HCT116 (cell line): ENCODE results near the gene TAF6. TPM values are rescaled to one million over a fixed set of nuclear protein-coding genes. Genes with fewer than 3 reads are reported as not detected.

ENCODE experiments used
- ATAC-seq: fragments of 200-7000 bp; cut with Tn5 transposase; 2 replicates; pipeline ENCODE4 v1.9.1; 2020; ENCODE audit warnings: mild to moderate bottlenecking, moderate library complexity
- BruUV-seq: library from RNA; stranded (reverse); fragments of 400-500 nt; replicated peaks from 2 replicates; lab custom pipeline; 2021; lab: Mats Ljungman, UMichigan
- CTCF ChIA-PET: fragments of 300-600 bp; sonication (Branson Sonifier 250); formaldehyde crosslinking; loops from one replicate; lab custom pipeline; 2021; ENCODE audit warnings: antibody characterized with exemption; lab: Charles Lee
- POLR2A ChIA-PET: fragments of 300-600, 350-600 bp; sonication (Branson Sonifier 250); formaldehyde crosslinking; loops from one replicate; lab custom pipeline; 2021; ENCODE audit warnings: antibody characterized with exemption; lab: Charles Lee
- RAD21 ChIA-PET, 2 experiments: fragments of 300-600 bp; sonication (Branson Sonifier 250); formaldehyde crosslinking; loops; one replicate each; lab custom pipeline; 2023; ENCODE audit warnings: low total read pairs in 2 of 2; ENCODE audit not compliant: uncharacterized antibody in 2 of 2, unreplicated experiment in 2 of 2, low non-redundant PET in 1 of 2; lab: Charles Lee
- DNase-seq: peaks from one replicate; pipeline ENCODE4 v3.0.0-alpha.2; 2010; ENCODE audit warnings: low read depth, low spot score
- H2AFZ ChIP-seq: fragments of 200-600 bp; shearing (Covaris generic), sonication (generic); 2 replicates; pipeline ENCODE4 v1.6.1; 2017; ENCODE audit warnings: low read depth, mixed run types, mixed read lengths, antibody characterized with exemption, low read length; ENCODE audit not compliant: poor library complexity, severe bottlenecking
- H3K27ac ChIP-seq: 2 replicates; pipeline ENCODE4 v1.5.1; 2012; ENCODE audit warnings: low read depth, low read length
- H3K27me3 ChIP-seq: fragments of 200-600 bp; sonication (generic); 2 replicates; pipeline ENCODE4 v1.6.1; 2016; ENCODE audit warnings: mixed run types, low read length, mixed read lengths; ENCODE audit not compliant: insufficient read depth
- H3K36me3 ChIP-seq, 2 experiments: fragments of 200-500 bp in 1 of 2; fragments of 200-600 bp in 1 of 2; sonication (Bioruptor generic) in 1 of 2; sonication (generic) in 1 of 2; 2 replicates each; pipeline versions ENCODE4 v1.5.1 to v1.6.1; 2014 to 2016; ENCODE audit warnings: low read length in 2 of 2, inconsistent platforms in 1 of 2, mixed read lengths in 1 of 2, mixed run types in 1 of 2; ENCODE audit not compliant: insufficient read depth in 2 of 2, control insufficient read depth in 1 of 2
- H3K4me1 ChIP-seq, 2 experiments: fragments of 200-600 bp in 1 of 2; sonication (generic) in 1 of 2; 2 replicates each; pipeline versions ENCODE4 v1.5.1 to v1.6.1; 2012 to 2017; ENCODE audit warnings: low read length in 2 of 2, inconsistent platforms in 1 of 2, mild to moderate bottlenecking in 1 of 2, mixed read lengths in 1 of 2, mixed run types in 1 of 2, moderate library complexity in 1 of 2; ENCODE audit not compliant: insufficient read depth in 2 of 2, control insufficient read depth in 1 of 2
- H3K4me2 ChIP-seq: fragments of 200-600 bp; sonication (generic); 2 replicates; pipeline ENCODE4 v1.6.1; 2017; ENCODE audit warnings: mixed run types, low read length, mixed read lengths
- H3K4me3 ChIP-seq, 2 experiments: fragments of 200-600 bp in 1 of 2; sonication (generic) in 1 of 2; replicated peaks in 1 of 2; 2 replicates each; pipeline ENCODE4 v1.5.1; 2011 to 2016; ENCODE audit warnings: low read length in 2 of 2, control low read depth in 1 of 2, low read depth in 1 of 2, mild to moderate bottlenecking in 1 of 2, mixed read lengths in 1 of 2, mixed run types in 1 of 2
- H3K79me2 ChIP-seq: fragments of 200-600 bp; sonication (generic); 2 replicates; pipeline ENCODE4 v1.6.1; 2017; ENCODE audit warnings: mild to moderate bottlenecking, mixed run types, low read length, moderate library complexity, mixed read lengths; ENCODE audit not compliant: insufficient read depth
- H3K9ac ChIP-seq: fragments of 200-600 bp; sonication (generic); 2 replicates; pipeline ENCODE4 v1.6.1; 2016; ENCODE audit warnings: low read length, mixed read lengths
- H3K9me2 ChIP-seq: fragments of 200-600 bp; sonication (generic), shearing (Covaris generic); 2 replicates; pipeline ENCODE4 v1.6.1; 2017; ENCODE audit warnings: mixed run types, mild to moderate bottlenecking, moderate library complexity; ENCODE audit not compliant: insufficient read depth
- H3K9me3 ChIP-seq, 2 experiments: fragments of 200-500 bp in 1 of 2; fragments of 200-600 bp in 1 of 2; sonication (Bioruptor generic) in 1 of 2; sonication (generic) in 1 of 2; 2 replicates each; pipeline ENCODE4 v1.6.1; 2014 to 2017; ENCODE audit warnings: low read length in 2 of 2, mixed read lengths in 2 of 2, inconsistent platforms in 1 of 2, low read depth in 1 of 2, mild to moderate bottlenecking in 1 of 2, mixed run types in 1 of 2, moderate library complexity in 1 of 2; ENCODE audit not compliant: control insufficient read depth in 1 of 2, insufficient read depth in 1 of 2
- H4K20me1 ChIP-seq: fragments of 200-600 bp; sonication (generic), shearing (Covaris generic); 2 replicates; pipeline ENCODE4 v1.6.1; 2017; ENCODE audit warnings: mixed run types, mild to moderate bottlenecking, moderate library complexity; ENCODE audit not compliant: insufficient read depth
- EGR1 ChIP-seq: IDR thresholded peaks from 2 replicates; pipeline ENCODE4 v1.6.1; 2012; ENCODE audit warnings: low read depth
- EZH2 ChIP-seq: fragments of 200-600 bp; sonication (generic); IDR thresholded peaks from 2 replicates; pipeline ENCODE4 v1.6.1; 2017; ENCODE audit warnings: antibody characterized with exemption, mixed run types
- POLR2A ChIP-seq: IDR thresholded peaks from 2 replicates; pipeline ENCODE4 v1.7.0; 2011; ENCODE audit warnings: borderline replicate concordance; ENCODE audit not compliant: insufficient read depth, insufficient read length; ENCODE audit errors: extremely low read depth
- ZFX ChIP-seq: fragments of 450-650 bp; IDR thresholded peaks from 2 replicates; pipeline ENCODE4 v1.6.1; 2017
- ZNF274 ChIP-seq: fragments of 200-500 bp; sonication (Bioruptor generic); IDR thresholded peaks from 2 replicates; pipeline ENCODE4 v1.6.1; 2014; ENCODE audit warnings: mild to moderate bottlenecking, low read depth, low read length, inconsistent platforms
- intact Hi-C: fragments of 100-400 bp; cut with micrococcal nuclease; formaldehyde crosslinking; loops from 2 replicates; pipeline ENCODE4 v1.10.0; 2022
- total RNA-seq: library from RNA; stranded (reverse); gene quantifications from one replicate; pipeline ENCODE4 v1.2.1, GENCODE V29; 2021; ENCODE audit not compliant: unreplicated experiment
- TF ChIP-seq, protein P1 (sequence below): IDR thresholded peaks from 2 replicates; pipeline ENCODE4 v1.6.1; 2012
- TF ChIP-seq, protein P2 (sequence below), 3 experiments: fragments of 200-600 bp in 1 of 3; sonication (generic) in 1 of 3; IDR thresholded peaks in 2 of 3; conservative IDR thresholded peaks in 1 of 3; 2 replicates each; pipeline ENCODE4 v1.5.1; 2012 to 2017; ENCODE audit warnings: low read depth in 2 of 3, low read length in 2 of 3, antibody characterized with exemption in 1 of 3, borderline replicate concordance in 1 of 3, control low read depth in 1 of 3, mild to moderate bottlenecking in 1 of 3, mixed read lengths in 1 of 3, mixed run types in 1 of 3, moderate library complexity in 1 of 3; ENCODE audit not compliant: insufficient read depth in 1 of 3

Gene TAF6
- total RNA-seq, 1 experiment from 2014 or later: 67.4 TPM

DNA sequence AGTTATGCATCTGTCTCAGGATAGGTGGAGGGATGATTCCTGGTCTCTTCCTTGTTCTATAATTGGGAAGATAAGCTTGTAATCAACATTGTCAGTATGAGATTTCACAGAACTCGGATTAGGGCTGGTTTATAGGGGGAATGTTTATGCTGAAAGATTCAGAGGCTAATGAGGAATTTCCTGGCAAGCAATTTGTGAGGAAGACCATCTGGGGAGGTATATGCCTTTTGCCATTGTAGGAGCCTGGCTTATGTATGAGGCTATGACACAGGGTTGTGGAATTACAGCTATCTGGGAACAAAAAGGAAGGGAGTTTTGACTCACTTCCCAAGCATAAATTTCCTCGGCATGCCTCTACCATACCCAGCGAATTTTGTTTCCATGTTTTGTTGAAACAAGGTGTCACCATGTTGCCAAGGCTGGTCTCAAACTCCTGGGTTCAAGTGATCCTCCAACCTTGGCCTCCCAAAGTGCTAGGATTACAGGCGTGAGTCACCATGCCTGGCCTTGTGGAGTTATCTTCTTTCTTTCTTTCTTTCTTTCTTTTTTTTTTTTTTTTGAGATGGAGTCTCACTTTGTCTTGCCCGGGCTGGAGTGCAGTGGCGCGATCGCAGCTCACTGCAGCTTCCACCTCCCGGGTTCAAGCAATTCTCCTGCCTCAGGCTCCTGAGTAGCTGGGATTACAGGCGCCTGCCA is 32.0 kb downstream of the TAF6 start:
- Histone ChIP-seq H3K9ac (peak overlapping the region; percentile 23; the same call in 1 of the 2 replicates), H3K4me1 (peaks cover 11 to 48% of the 10 kb centered on the region in 2 experiments), H4K20me1 (no peaks in the 10 kb centered on the region; the same call in 1 of the 2 replicates), H2AFZ (no peak overlapping the region), H3K9me2 (no peaks in the 10 kb centered on the region), H3K27ac (no peak overlapping the region)
- intact Hi-C loops: no loop called here
- RAD21 ChIA-PET: interaction anchor here in 1 of 2 experiments (0.7 kb wide), 1 partner anchor 70 kb away, joined by 11 read pairs; no protein-coding TSS in a partner anchor
- BruUV-seq: no TSS peak
- no peak for DNase-seq
- TF ChIP-seq EGR1: no peak
- TF ChIP-seq, protein P1, sequence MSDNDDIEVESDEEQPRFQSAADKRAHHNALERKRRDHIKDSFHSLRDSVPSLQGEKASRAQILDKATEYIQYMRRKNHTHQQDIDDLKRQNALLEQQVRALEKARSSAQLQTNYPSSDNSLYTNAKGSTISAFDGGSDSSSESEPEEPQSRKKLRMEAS: no peak
- TF ChIP-seq EZH2: no peak
- TF ChIP-seq, protein P2, sequence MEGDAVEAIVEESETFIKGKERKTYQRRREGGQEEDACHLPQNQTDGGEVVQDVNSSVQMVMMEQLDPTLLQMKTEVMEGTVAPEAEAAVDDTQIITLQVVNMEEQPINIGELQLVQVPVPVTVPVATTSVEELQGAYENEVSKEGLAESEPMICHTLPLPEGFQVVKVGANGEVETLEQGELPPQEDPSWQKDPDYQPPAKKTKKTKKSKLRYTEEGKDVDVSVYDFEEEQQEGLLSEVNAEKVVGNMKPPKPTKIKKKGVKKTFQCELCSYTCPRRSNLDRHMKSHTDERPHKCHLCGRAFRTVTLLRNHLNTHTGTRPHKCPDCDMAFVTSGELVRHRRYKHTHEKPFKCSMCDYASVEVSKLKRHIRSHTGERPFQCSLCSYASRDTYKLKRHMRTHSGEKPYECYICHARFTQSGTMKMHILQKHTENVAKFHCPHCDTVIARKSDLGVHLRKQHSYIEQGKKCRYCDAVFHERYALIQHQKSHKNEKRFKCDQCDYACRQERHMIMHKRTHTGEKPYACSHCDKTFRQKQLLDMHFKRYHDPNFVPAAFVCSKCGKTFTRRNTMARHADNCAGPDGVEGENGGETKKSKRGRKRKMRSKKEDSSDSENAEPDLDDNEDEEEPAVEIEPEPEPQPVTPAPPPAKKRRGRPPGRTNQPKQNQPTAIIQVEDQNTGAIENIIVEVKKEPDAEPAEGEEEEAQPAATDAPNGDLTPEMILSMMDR (IDR thresholded peaks at IDR 0.05 in 2 of 3, conservative IDR thresholded peaks at IDR 0.05 in 1 of 3; ENCODE audit: borderline replicate concordance in 1 of 3, insufficient read depth in 1 of 3, low read depth in 2 of 3, low read length in 2 of 3): no peak
- no peak for TF ChIP-seq POLR2A
- TF ChIP-seq ZNF274: no peak
- no peak for TF ChIP-seq ZFX
- TF ChIP-seq, all 23 proteins: peak for 0
- Histone ChIP-seq H3K9me3 (no peaks in the 10 kb centered on the region), H3K36me3 (peaks cover 2 to 16% of the 10 kb centered on the region in 2 experiments; a peak in 2 of 4 replicates), H3K27me3 (no peaks in the 10 kb centered on the region), H3K4me2 (peak overlapping the region; percentile 83), H3K79me2 (peaks cover 21% of the 10 kb centered on the region), H3K4me3 (no peak overlapping the region)
- no peak for ATAC-seq
- CTCF ChIA-PET: no interaction called here
- POLR2A ChIA-PET: interaction anchor here (1.4 kb wide), 1 partner anchor 13 kb away, joined by 3 read pairs; no protein-coding TSS in a partner anchor
